ENCODE data around the gene CCR9.

GRCh38 chr3:45870099-45870498, 16.2 kb upstream of the CCR9 start:
- TF ChIP-seq CTCF (IDR thresholded peaks at IDR 0.05 in 2 of 3, conservative IDR thresholded peaks at IDR 0.05 in 1 of 3; ENCODE audit: borderline replicate concordance in 1 of 3, insufficient read depth in 1 of 3, low read depth in 2 of 3, low read length in 2 of 3) (no peak), SP1 (IDR thresholded peaks at IDR 0.05; ENCODE audit: low read depth) (no peak), EZH2 (IDR thresholded peaks at IDR 0.05) (no peak), POLR2A (IDR thresholded peaks at IDR 0.05; ENCODE audit: borderline replicate concordance, extremely low read depth, insufficient read depth, insufficient read length) (no peak), JUND (IDR thresholded peaks at IDR 0.05) (no peak), POLR2AphosphoS5 (IDR thresholded peaks at IDR 0.05; ENCODE audit: low read depth, low read length) (no peak)

Data from HCT116 (cell line).